ENCODE results near the gene ARHGEF17.

GRCh38 chr11:73286240-73286810, 21.8 kb upstream of the ARHGEF17 start:
- TF ChIP-seq EZH2phosphoT487 (IDR thresholded peaks at IDR 0.05; ENCODE audit: low read length) (no peak), CTCF (IDR thresholded peaks at IDR 0.05; ENCODE audit: low read length) (no peak)

Measured in MM.1S (cell line).